Hepatocyte (in vitro differentiated cells): ENCODE data around the gene HBB.

Experiments used
- EZH2 ChIP-seq: fragments of 200-600 bp; sonication (generic); IDR thresholded peaks from 2 replicates; pipeline ENCODE4 v1.6.1; 2016; ENCODE audit warnings: antibody characterized with exemption, mild to moderate bottlenecking, borderline replicate concordance
- TF ChIP-seq, protein P1 (sequence below): fragments of 200-600 bp; sonication (generic); IDR thresholded peaks from 2 replicates; pipeline ENCODE4 v1.5.1; 2016; ENCODE audit warnings: antibody characterized with exemption, mild to moderate bottlenecking; ENCODE audit not compliant: poor library complexity

- TF ChIP-seq, protein P1, sequence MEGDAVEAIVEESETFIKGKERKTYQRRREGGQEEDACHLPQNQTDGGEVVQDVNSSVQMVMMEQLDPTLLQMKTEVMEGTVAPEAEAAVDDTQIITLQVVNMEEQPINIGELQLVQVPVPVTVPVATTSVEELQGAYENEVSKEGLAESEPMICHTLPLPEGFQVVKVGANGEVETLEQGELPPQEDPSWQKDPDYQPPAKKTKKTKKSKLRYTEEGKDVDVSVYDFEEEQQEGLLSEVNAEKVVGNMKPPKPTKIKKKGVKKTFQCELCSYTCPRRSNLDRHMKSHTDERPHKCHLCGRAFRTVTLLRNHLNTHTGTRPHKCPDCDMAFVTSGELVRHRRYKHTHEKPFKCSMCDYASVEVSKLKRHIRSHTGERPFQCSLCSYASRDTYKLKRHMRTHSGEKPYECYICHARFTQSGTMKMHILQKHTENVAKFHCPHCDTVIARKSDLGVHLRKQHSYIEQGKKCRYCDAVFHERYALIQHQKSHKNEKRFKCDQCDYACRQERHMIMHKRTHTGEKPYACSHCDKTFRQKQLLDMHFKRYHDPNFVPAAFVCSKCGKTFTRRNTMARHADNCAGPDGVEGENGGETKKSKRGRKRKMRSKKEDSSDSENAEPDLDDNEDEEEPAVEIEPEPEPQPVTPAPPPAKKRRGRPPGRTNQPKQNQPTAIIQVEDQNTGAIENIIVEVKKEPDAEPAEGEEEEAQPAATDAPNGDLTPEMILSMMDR, result no peak
- TF ChIP-seq EZH2, result no peak
These were observed 14.6 kb upstream of the HBB start for GRCh38 chr11:5241458-5241857.
